GM19467 (cell line): Measurements from ENCODE around the gene SLC27A2.
"Not testable (repeated sequence)": the region's sequence is repeated elsewhere in the genome, so short reads cannot be mapped to it uniquely, and the experiment has no call there.

Experiments
- ATAC-seq: cut with Tn5 transposase; IDR thresholded peaks from one replicate; pipeline ENCODE4 v1.9.1; 2021; ENCODE audit warnings: mild to moderate bottlenecking, moderate library complexity; ENCODE audit not compliant: unreplicated experiment

The SLC27A2 gene

DNA sequence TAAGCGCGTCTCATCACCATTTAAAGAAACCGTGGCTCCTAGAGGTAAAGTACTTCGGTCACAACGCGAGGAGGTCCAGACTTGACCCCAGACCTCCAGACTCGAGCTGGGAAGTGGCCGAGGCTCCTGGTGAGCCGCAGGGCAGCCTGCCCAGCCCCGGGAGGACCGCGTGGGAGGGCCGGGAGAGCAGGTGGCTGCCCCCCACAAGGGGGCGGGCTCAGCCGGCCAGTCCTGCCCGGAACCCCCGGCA is at the start of gene SLC27A2:
TSS of gene SLC27A2 (plus strand) at position 228 of the 250 bp plus-strand sequence. CDS start 232 bp downstream, outside the sequence.
- no peak for ATAC-seq

- not testable (repeated sequence) for ATAC-seq
These were observed 49.6 kb upstream of the SLC27A2 start for GRCh38 chr15:50132251-50132984.

DNA sequence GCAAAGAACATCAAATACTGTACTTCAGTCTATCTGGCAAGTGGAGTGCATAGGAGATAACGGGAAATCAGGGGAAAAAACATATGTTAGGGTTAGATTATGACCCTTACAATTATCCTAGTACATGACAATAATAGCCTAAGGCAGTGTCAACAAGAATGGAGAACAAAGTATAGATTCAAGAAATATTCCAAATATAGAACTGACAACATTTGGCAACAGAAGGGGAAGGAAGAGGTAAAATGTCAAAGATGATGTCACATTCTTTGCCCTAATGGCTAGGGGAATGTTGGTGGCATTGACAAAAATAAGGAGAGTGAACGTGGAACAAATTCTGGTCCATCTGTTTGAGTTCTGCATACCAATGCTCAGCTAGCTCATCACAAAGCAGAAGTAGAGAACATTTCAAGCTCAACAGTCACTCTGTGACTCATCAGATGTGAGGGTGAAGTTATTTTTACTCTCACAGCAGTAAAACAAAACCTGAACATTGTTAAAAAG is 47.4 kb upstream of the SLC27A2 start:
- ATAC-seq = no peak

- no peak for ATAC-seq
These were observed 46.9 kb upstream of the SLC27A2 start for GRCh38 chr15:50135031-50135551.

- no peak for ATAC-seq
These were observed 44.6 kb upstream of the SLC27A2 start for GRCh38 chr15:50137330-50137761.

GRCh38 chr15:50137893-50138292 is 44.1 kb upstream of the SLC27A2 start:
- no peak for ATAC-seq

- ATAC-seq = no peak
These were observed 43.6 kb upstream of the SLC27A2 start for GRCh38 chr15:50138391-50138790.

- no peak for ATAC-seq
These were observed 41.9 kb upstream of the SLC27A2 start for GRCh38 chr15:50140098-50140497.

DNA sequence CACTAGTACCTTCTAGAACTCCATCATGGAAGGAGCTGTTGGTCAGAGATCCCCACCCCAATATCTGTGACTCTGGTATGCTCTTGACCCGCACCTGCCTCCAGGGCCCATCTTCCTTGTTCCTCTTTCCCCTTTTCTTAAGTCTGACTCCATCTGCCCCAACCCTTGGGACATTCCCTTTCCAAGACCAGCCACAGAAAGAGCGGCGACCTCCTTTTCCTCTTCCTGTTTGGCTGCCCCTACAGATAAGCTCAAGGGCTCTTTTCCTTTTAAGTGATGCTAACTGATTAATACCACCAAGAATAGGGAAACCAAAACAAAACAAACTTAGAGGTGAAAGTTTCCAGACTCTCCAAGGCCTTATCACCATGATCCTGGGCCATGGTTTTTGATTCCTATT is 41.0 kb upstream of the SLC27A2 start:
- ATAC-seq = no peak

DNA sequence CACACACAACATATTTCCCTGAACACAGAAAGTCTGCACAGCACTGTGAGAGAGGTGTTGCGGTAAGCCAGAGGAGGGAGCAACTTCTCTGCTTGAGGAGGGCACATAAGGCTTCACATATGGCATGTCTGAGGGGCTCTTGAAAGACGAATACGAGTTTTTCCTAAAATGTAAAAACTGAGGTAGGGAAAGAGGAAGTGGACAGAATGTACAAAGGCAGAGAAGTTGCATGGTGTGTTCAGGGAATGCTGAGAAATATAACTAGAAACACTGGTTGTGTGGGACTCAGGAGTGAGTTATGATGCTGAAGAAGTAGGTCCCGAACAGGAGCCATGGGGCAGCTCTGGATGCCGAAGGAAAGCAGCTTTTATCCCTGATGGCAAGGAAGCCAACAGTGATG is 40.1 kb upstream of the SLC27A2 start:
- no peak for ATAC-seq

- ATAC-seq = no peak
These were observed 38.6 kb upstream of the SLC27A2 start for GRCh38 chr15:50143255-50143860.

DNA sequence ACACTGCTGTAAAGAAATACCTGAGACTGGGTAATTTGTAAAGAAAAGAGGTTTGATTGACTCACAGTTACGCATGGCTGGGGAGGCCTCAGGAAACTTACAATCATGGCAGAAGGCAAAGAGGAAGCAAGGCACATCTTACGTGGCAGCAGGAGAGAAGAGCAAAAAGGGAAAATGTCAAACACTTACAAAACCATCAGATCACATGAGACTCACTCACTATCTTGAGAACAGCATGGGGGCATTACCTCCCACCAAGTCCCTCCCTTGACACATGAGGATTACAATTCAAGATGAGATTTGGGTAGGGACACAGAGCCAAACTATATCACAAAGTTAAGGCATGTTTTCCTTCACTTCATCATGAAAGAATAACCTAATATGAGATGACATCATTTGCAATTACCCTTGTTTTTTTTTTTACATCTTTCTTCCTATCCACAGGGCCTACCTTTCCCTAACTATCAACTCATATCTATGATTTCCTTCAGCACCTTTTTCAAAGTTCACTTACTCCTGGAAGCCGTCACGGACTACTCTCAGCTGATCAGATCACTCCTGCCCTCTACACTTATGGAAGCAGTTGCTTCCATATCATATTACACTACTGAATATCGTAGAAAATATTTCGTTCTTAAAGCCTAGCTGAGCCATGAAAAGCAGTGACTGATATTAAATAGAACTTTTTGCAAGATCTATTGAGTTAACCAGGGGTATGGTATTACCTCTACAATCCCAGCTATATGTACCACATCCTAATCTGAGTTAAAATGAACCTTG is 37.5 kb upstream of the SLC27A2 start:
- ATAC-seq = no peak

GRCh38 chr15:50145451-50145872 is 36.5 kb upstream of the SLC27A2 start:
- ATAC-seq = no peak

- ATAC-seq = no peak
These were observed 35.4 kb upstream of the SLC27A2 start for GRCh38 chr15:50146632-50147031.

DNA sequence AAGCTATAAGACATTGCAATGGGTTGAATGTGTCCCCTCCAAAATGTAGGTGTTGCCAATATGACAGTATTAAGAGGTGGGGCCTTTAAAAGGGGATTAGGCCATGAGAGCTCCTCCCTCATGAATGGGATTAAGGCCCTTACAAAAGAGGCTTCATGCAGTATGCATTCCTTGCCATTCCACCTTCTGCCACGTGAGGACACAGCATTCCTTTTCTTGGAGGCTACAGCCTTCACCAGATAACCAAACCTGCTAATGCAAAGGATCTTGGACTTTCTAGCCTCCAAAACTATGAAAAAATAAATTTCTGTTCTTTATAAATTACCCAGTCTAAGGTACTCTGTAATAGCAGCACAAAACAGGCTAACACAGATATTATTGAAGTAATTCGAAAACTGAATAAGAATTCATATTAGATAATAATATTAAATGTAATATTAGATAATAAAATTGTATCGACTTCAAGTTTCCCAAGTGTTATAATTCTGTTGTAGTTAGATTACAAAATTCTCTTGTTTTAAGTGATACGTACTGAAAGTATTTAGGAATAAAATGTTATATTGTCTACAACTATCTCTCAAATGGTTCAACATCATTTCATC is 33.5 kb upstream of the SLC27A2 start:
- no peak for ATAC-seq

- ATAC-seq = no peak
These were observed 32.9 kb upstream of the SLC27A2 start for GRCh38 chr15:50149090-50149489.

DNA sequence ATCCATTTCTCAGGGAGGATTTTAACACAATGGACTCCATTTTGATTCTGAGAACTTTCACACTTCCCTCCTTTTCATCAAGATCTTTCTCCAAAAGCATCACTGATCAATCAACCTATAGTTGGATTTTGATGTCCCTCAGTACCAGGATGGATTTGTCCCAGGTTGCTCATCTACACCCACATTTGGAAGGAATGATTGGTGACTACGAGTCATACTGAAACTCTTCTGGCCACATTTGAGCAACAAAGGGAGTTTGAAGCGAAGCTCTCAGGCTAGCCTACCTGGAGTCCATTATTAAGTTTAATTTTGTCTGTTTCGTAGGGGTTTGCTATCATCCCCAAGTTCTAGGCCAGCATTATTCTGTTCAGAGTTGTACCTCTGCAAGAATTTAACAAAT is 31.6 kb upstream of the SLC27A2 start:
- no peak for ATAC-seq

DNA sequence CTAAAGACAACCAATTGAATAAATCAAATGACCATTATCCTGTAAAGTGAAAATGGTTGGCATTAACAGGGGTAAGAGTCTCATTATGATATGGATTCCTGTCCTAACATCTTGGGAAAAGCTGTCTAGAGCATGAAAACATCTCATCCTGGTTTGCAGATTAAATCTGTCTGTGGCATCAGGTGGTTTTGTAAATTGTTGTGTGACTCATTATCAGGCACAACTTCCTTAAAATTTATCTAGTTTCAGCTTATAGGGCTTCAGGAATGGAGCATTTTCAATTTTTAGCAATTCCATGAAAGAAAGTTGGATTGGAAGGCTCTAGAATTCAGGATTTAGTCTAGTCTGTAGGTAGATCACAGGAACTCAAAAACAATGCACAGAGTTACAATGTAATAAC is 31.1 kb upstream of the SLC27A2 start:
- ATAC-seq = no peak

GRCh38 chr15:50151476-50151875 is 30.5 kb upstream of the SLC27A2 start:
- no peak for ATAC-seq

DNA sequence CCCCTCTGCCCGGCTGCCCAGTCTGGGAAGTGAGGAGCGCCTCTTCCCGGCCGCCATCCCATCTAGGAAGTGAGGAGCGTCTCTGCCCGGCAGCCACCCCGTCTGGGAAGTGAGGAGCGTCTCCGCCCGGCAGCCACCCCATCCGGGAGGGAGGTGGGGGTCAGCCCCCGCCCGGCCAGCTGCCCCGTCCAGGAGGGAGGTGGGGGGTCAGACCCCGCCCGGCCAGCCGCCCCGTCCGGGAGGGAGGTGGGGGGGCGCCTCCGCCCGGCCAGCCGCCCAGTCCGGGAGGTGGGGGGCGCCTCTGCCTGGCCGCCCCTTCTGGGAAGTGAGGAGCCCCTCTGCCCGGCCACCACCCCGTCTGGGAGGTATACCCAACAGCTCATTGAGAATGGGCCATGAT is 23.8 kb upstream of the SLC27A2 start:
- ATAC-seq = not testable (repeated sequence)
